NOMO-1 treated with dmso at 0.1 percent for 144 hours (cell line): ENCODE measurements around the gene PCSK6.

Experiments used
- DNase-seq: peaks from one replicate; lab custom pipeline; 2025; ENCODE audit not compliant: unreplicated experiment; lab: John Stamatoyannopoulos, UW

PCSK6 gene

GRCh38 chr15:101489599-101490407 is at the start of gene PCSK6:
TSS of gene PCSK6 (minus strand) at chr15:101489707. CDS start at chr15:101489670, 37 bp downstream.
- no peak for DNase-seq

- no peak for DNase-seq
Observed at GRCh38 chr15:101538996-101539395, 49.5 kb upstream of the PCSK6 start.

GRCh38 chr15:101538177-101538576 is 48.7 kb upstream of the PCSK6 start:
- no peak for DNase-seq

DNA sequence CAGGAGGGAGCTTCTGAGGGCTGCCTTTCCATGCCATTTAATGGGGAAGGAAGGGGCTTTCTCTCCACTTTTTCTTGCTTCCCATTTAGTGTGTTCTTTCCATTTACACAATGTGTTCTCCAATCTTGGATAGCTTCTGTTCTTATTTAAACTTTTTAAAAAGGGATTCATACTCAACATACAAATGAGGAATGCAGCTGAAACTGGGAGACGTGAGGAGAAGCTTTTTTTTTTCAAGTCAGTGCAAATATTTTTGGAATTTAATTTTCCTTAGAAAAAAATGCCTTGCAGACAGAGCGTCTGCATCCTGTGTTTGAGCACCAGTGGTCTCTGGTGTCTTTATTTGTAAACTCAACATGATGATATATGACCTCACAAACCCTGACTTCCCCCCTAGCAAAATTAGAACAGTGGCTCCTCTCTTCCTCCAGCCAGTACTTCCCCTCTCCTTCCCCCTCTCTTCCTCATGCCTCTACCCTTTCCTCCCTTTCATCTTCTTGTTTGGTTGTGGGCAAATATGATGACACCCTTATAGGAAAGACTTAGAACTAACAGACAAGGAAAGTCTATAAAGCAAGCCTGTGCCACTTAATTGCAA is 48.1 kb upstream of the PCSK6 start:
- DNase-seq = peak; percentile 91

DNA sequence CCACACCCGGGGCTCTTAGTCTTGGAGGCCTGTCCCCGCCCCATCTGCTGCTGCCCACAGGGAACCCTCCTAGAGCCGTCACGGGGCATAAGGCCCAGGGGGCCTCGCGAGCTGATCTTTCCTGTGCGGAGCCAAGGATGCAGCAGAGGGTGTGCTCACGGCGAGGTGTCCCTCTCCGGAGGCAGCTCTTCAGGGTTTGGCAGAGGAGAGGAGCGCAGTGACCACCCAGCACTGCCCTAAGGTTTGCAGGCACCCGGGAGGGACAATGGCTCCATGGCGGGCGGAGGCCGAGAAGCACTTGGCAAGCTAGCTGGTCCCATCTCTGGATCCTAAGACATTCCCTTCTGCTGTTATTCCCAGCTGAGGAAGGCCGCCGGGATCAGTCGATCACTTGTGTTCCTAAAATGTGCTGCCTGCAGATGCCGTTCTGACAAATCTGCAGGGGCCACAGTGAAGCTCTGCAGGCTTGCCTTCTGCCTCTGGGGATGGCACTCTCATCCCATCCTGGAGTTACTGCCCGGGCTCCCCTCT is 47.4 kb upstream of the PCSK6 start:
- DNase-seq = no peak

- no peak for DNase-seq
Observed at GRCh38 chr15:101536166-101536874, 46.8 kb upstream of the PCSK6 start.

DNA sequence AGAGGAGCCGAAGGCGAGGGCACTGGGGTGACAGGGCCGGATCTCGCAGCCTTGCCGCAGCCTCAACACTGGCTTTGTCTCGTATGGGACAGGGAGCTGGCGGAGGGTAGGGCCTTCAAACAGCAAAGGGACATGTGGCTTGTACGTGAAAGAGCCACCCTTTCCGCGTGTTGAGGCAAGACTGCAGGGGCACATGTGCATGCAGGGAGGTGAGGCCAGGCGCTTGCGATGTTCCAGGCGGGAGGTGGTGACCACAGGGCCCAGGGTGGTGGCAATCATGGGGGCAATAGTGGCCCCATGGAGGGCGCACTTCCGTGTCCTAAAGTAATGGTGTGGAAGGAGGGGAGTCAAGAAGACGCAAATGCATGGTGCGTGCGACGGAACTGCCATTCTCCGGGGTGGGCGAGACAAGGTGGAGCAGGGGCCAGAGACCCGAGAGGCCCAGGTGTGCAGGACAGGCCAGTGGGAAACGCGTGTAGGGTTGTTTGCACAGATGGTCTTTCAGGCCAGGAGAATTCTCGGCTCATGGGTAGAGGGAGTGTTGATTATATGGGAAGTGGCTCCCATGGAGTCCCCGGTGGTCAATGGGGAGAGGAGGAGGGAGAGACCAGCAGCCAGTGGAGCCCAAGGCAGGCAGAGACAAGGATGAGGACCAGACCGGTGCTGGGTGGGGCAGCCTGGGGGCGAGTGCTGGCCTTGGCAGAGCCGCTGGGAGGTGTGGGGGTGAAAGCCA is 45.8 kb upstream of the PCSK6 start:
- no peak for DNase-seq

DNA sequence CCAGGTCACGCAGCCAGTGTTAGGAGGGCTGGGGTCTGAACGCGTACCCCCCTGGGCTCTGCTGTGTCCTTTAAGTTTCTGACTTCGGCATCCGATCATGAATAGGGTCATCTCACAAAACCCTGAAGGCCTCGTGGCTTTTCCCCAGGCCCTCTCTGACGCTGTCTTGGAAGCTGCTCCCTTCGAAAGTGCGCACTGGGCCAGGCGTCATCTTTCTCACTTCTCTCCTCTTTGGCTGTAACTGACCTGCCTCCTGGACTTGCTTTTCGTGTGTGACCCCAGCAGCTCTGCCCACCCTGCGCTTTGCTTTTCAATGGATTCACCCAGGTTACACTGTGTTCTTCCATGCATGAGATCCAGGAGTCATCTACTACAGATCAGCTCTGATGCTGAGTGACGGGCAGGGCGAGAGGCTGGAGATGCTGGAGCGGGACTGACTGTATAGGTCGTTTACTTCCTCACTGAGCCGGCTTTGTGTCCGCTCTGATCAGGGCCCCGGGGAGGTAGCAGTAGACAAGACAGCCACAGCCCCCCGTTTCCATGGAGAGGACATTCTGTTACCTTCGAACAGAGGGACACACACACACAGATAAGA is 45.0 kb upstream of the PCSK6 start:
- no peak for DNase-seq

GRCh38 chr15:101533371-101534140 is 44.0 kb upstream of the PCSK6 start:
- no peak for DNase-seq

DNA sequence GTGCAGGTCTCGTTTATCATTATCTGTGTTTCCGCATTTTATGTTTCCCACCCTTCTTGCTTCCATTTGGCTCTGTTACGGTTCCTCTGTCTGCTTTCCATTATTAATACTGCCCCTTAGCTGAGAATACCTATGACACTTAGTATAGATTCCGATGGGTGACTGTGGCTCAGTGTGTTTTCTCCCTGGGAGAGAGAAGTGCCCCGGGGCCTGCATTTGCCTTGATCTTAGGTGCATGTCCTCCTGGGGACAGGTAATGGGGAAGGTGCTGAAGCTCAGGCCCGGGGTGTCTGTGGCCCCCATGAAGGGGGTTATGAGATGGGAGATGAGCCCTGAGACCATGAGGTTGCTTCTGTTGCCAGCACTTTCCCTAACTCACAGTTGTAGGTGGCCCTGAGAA is 43.4 kb upstream of the PCSK6 start:
- DNase-seq = no peak

DNA sequence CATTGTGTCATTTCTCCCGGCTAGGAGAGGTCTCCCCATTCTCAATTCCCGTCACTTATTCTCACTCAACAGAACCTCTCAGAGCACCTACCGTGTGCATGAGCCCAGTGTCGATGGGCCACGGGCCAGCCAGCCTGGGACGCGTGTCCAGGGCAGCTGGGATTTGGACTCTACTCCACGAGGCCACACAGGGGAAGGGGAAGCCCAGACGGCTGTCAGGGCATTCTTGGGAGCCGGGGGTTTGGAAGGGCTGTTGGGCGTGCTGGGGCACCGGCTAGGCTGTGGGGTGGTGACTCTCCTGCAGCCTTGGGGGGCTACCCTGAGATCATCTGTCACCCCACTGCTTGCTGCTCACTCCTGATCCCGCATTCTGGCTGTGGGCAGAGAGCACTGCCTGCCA is 41.7 kb upstream of the PCSK6 start:
- DNase-seq = no peak

GRCh38 chr15:101530224-101530958 is 40.9 kb upstream of the PCSK6 start:
- DNase-seq = no peak

- DNase-seq = no peak
Observed at GRCh38 chr15:101528917-101529299, 39.4 kb upstream of the PCSK6 start.

GRCh38 chr15:101528108-101528916 is 38.8 kb upstream of the PCSK6 start:
- DNase-seq = no peak

- DNase-seq = no peak
Observed at GRCh38 chr15:101526890-101527289, 37.4 kb upstream of the PCSK6 start.

DNA sequence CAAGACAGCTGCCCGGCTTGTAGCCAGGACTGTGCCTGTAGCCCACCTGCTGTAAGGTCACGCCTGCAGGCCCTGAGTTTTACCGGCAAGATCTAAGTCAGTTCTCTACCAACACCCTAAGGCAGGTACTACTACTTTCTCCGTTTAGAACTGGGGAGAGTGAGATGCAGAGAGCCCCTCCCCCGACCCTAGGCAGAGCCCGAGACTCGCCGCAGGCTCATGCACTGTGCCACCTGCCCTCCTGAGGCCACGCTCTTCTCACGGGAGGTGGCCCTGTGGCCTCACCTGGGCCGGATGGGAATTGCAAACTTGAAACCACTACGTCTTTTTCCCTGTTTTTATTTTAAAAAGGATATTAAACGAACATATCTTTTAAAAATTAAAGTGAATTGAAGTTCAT is 36.9 kb upstream of the PCSK6 start:
- DNase-seq = no peak

GRCh38 chr15:101526021-101526420 is 36.5 kb upstream of the PCSK6 start:
- DNase-seq = no peak

- DNase-seq = no peak
Observed at GRCh38 chr15:101525087-101525669, 35.7 kb upstream of the PCSK6 start.
